ENCODE measurements around the gene GRM1.

The GRM1 gene

DNA sequence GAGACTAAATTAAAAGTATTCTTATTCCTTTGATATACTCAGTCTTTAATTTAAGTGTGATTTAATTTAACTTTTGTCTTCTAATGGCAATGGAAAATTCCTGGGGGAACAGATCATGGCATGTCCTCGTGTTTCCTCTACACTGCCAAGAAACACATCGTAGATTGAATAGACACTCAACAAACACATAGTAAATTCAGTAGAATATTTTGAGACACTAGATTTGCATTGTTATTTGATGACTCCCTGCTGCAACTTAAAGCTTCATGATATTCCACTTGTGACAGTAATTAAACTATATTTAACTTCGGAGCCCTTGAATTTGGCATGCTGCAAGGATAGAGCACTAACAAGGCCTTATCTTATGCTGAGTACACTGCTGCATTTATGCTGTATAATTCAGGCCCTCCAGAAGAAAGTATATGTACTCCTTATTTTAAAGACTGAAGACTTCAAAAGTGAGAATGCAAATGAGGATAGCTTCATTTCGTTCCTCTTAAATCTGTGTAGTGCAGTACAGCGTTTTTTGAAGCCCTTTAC lies 84.3 kb downstream of the GRM1 start:
- H3K4me1 ChIP-seq (ENCODE audit: insufficient read depth, insufficient read length) = no peaks in the 10 kb centered on the region
- H3K36me3 ChIP-seq (ENCODE audit: insufficient read depth, insufficient read length, low read length) = no peaks in the 10 kb centered on the region
- no peak overlapping the region for H3K9ac ChIP-seq (ENCODE audit: insufficient read length, low read depth)
- no peaks in the 10 kb centered on the region for H3K27me3 ChIP-seq (ENCODE audit: insufficient read depth, insufficient read length)
- no peaks in the 10 kb centered on the region for H3K9me3 ChIP-seq (ENCODE audit: insufficient read depth, low read length)
- no peak overlapping the region for H3K4me3 ChIP-seq (ENCODE audit: insufficient read length, low read depth)
- no peak for DNase-seq (ENCODE audit: low read depth, low spot score)
- TF ChIP-seq ZNF274 (IDR thresholded peaks at IDR 0.05; ENCODE audit: low read depth, low read length) (no peak), SUZ12 (IDR thresholded peaks at IDR 0.05; ENCODE audit: extremely low read depth, insufficient read depth, insufficient read length) (no peak), YY1 (IDR thresholded peaks at IDR 0.05; ENCODE audit: insufficient read depth, insufficient read length) (no peak)

GRCh38 chr6:146123616-146124015 lies 94.8 kb downstream of the GRM1 start:
- H3K36me3 ChIP-seq (ENCODE audit: insufficient read depth, insufficient read length, low read length) = no peaks in the 10 kb centered on the region
- no peaks in the 10 kb centered on the region for H3K27me3 ChIP-seq (ENCODE audit: insufficient read depth, insufficient read length)
- H3K4me1 ChIP-seq (ENCODE audit: insufficient read depth, insufficient read length) = no peaks in the 10 kb centered on the region
- TF ChIP-seq ZNF274 (IDR thresholded peaks at IDR 0.05; ENCODE audit: low read depth, low read length) = no peak
- no peak for TF ChIP-seq SUZ12 (IDR thresholded peaks at IDR 0.05; ENCODE audit: extremely low read depth, insufficient read depth, insufficient read length)
- no peaks in the 10 kb centered on the region for H3K9me3 ChIP-seq (ENCODE audit: insufficient read depth, low read length)
- DNase-seq (ENCODE audit: low read depth, low spot score) = no peak
- H3K4me3 ChIP-seq (ENCODE audit: insufficient read length, low read depth) = no peak overlapping the region
- H3K9ac ChIP-seq (ENCODE audit: insufficient read length, low read depth) = no peak overlapping the region

DNA sequence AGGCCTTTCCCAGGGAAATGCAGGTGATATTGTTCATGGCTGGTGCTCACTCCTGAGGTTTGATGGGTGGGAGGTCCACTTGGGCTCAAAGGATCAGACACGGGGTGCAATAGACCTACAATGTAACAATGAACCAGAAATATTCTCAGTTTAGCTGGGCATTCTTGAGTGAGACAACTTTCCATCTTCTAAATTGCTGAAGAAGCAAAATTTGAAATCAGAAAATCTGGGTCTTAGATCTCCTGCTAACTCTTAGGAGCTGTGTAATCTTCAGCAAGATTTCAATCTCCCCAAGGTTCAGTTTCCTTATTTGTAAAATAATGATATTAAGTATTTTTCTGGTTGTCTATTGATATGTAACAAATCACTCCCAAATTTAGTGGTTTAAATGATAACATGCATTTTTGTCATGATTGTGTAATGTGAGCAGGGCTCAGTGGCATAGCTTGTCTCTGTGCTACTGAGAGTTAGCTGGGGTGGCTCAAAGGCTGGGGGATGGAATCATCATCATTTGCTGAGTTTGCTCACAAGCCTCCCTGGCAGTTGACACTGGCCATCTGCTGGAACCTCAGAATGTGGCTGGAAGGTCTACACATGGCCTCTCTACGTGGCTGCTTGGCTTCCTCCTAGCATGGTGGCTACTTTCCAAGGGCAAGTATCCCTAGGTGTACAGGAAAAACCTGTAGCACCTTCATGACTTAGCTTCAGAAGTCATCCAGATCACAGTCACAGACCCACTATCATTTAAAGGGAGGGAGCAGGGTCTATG lies 98.8 kb downstream of the GRM1 start:
- no peak overlapping the region for H3K4me3 ChIP-seq (ENCODE audit: insufficient read length, low read depth)
- no peaks in the 10 kb centered on the region for H3K36me3 ChIP-seq (ENCODE audit: insufficient read depth, insufficient read length, low read length)
- H3K9me3 ChIP-seq (ENCODE audit: insufficient read depth, low read length) = no peaks in the 10 kb centered on the region
- TF ChIP-seq SUZ12 (IDR thresholded peaks at IDR 0.05; ENCODE audit: extremely low read depth, insufficient read depth, insufficient read length) (no peak), ZNF274 (IDR thresholded peaks at IDR 0.05; ENCODE audit: low read depth, low read length) (no peak), YY1 (IDR thresholded peaks at IDR 0.05; ENCODE audit: insufficient read depth, insufficient read length) (no peak)
- no peaks in the 10 kb centered on the region for H3K27me3 ChIP-seq (ENCODE audit: insufficient read depth, insufficient read length)
- DNase-seq (ENCODE audit: low read depth, low spot score) = no peak
- H3K9ac ChIP-seq (ENCODE audit: insufficient read length, low read depth) = no peak overlapping the region
- no peaks in the 10 kb centered on the region for H3K4me1 ChIP-seq (ENCODE audit: insufficient read depth, insufficient read length)

GRCh38 chr6:146133866-146134265 lies 105.0 kb downstream of the GRM1 start:
- no peak for DNase-seq (ENCODE audit: low read depth, low spot score)
- H3K9ac ChIP-seq (ENCODE audit: insufficient read length, low read depth) = no peak overlapping the region
- H3K36me3 ChIP-seq (ENCODE audit: insufficient read depth, insufficient read length, low read length) = no peaks in the 10 kb centered on the region
- no peaks in the 10 kb centered on the region for H3K27me3 ChIP-seq (ENCODE audit: insufficient read depth, insufficient read length)
- no peaks in the 10 kb centered on the region for H3K9me3 ChIP-seq (ENCODE audit: insufficient read depth, low read length)
- H3K4me1 ChIP-seq (ENCODE audit: insufficient read depth, insufficient read length) = no peaks in the 10 kb centered on the region
- no peak for TF ChIP-seq ZNF274 (IDR thresholded peaks at IDR 0.05; ENCODE audit: low read depth, low read length)
- no peak for TF ChIP-seq SUZ12 (IDR thresholded peaks at IDR 0.05; ENCODE audit: extremely low read depth, insufficient read depth, insufficient read length)
- no peak for TF ChIP-seq YY1 (IDR thresholded peaks at IDR 0.05; ENCODE audit: insufficient read depth, insufficient read length)
- H3K4me3 ChIP-seq (ENCODE audit: insufficient read length, low read depth) = no peak overlapping the region

DNA sequence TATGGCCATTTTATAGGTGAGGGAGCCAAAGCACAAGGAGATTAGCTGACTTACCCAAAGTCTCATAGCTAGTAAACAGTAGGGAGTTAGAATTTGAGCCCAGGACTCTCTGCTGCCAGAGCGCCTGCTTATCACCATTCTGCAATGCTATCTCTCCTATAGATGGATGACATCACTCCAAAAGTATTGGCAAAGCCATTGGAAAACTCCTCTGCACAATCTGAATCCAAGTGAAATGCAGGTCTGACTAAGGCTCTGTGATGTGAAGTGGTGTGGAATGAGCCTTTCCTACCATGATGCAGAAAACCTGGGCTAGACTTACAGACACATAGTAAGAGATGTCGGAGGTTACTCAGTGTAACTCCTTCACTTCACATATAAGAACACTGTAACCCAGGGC lies 106.3 kb downstream of the GRM1 start:
- no peaks in the 10 kb centered on the region for H3K9me3 ChIP-seq (ENCODE audit: insufficient read depth, low read length)
- H3K4me1 ChIP-seq (ENCODE audit: insufficient read depth, insufficient read length) = no peaks in the 10 kb centered on the region
- no peak overlapping the region for H3K9ac ChIP-seq (ENCODE audit: insufficient read length, low read depth)
- H3K27me3 ChIP-seq (ENCODE audit: insufficient read depth, insufficient read length) = no peaks in the 10 kb centered on the region
- no peak for TF ChIP-seq YY1 (IDR thresholded peaks at IDR 0.05; ENCODE audit: insufficient read depth, insufficient read length)
- no peak for TF ChIP-seq ZNF274 (IDR thresholded peaks at IDR 0.05; ENCODE audit: low read depth, low read length)
- no peak for TF ChIP-seq SUZ12 (IDR thresholded peaks at IDR 0.05; ENCODE audit: extremely low read depth, insufficient read depth, insufficient read length)
- no peak overlapping the region for H3K4me3 ChIP-seq (ENCODE audit: insufficient read length, low read depth)
- no peaks in the 10 kb centered on the region for H3K36me3 ChIP-seq (ENCODE audit: insufficient read depth, insufficient read length, low read length)
- DNase-seq (ENCODE audit: low read depth, low spot score) = no peak

GRCh38 chr6:146146836-146147235 lies 118.0 kb downstream of the GRM1 start:
- no peak for DNase-seq (ENCODE audit: low read depth, low spot score)
- H3K9ac ChIP-seq (ENCODE audit: insufficient read length, low read depth) = no peak overlapping the region
- H3K4me3 ChIP-seq (ENCODE audit: insufficient read length, low read depth) = no peak overlapping the region
- H3K27me3 ChIP-seq (ENCODE audit: insufficient read depth, insufficient read length) = no peaks in the 10 kb centered on the region
- TF ChIP-seq SUZ12 (IDR thresholded peaks at IDR 0.05; ENCODE audit: extremely low read depth, insufficient read depth, insufficient read length) (no peak), YY1 (IDR thresholded peaks at IDR 0.05; ENCODE audit: insufficient read depth, insufficient read length) (no peak), ZNF274 (IDR thresholded peaks at IDR 0.05; ENCODE audit: low read depth, low read length) (no peak)
- no peaks in the 10 kb centered on the region for H3K9me3 ChIP-seq (ENCODE audit: insufficient read depth, low read length)
- no peaks in the 10 kb centered on the region for H3K4me1 ChIP-seq (ENCODE audit: insufficient read depth, insufficient read length)
- no peaks in the 10 kb centered on the region for H3K36me3 ChIP-seq (ENCODE audit: insufficient read depth, insufficient read length, low read length)

DNA sequence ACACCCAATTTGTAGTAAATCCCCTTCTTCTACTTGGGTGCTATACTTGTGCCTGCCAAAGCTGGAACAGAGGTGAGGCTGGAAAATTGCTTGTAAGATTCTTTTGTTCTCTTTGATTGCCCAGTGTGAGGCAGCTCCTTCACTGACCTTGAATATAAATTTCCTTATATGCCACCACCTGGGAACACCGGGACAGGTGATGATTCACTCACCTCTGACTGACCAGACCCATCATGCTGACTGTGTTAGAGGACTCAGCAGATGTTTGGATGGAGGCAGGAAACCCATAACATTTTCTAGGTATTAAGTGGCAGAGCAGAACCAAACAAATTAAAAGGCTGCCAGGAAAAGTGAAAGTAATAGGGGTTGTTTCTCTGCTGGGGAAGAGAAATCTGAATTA lies 120.9 kb downstream of the GRM1 start:
- H3K4me1 ChIP-seq (ENCODE audit: insufficient read depth, insufficient read length) = no peaks in the 10 kb centered on the region

More for the DNA sequence above, 120.9 kb downstream of the GRM1 start:
- TF ChIP-seq ZNF274 (IDR thresholded peaks at IDR 0.05; ENCODE audit: low read depth, low read length) = no peak
- no peak for TF ChIP-seq YY1 (IDR thresholded peaks at IDR 0.05; ENCODE audit: insufficient read depth, insufficient read length)
- TF ChIP-seq SUZ12 (IDR thresholded peaks at IDR 0.05; ENCODE audit: extremely low read depth, insufficient read depth, insufficient read length) = no peak
- no peaks in the 10 kb centered on the region for H3K27me3 ChIP-seq (ENCODE audit: insufficient read depth, insufficient read length)
- H3K4me3 ChIP-seq (ENCODE audit: insufficient read length, low read depth) = no peak overlapping the region
- H3K9me3 ChIP-seq (ENCODE audit: insufficient read depth, low read length) = no peaks in the 10 kb centered on the region
- no peak for DNase-seq (ENCODE audit: low read depth, low spot score)
- H3K36me3 ChIP-seq (ENCODE audit: insufficient read depth, insufficient read length, low read length) = no peaks in the 10 kb centered on the region
- H3K9ac ChIP-seq (ENCODE audit: insufficient read length, low read depth) = no peak overlapping the region
